DMS79 (cell line): ENCODE results near the gene CDC42BPG.
A peak's percentile ranks its signal among the peaks of the same experiment; 100 is the strongest.

ENCODE experiments used
- DNase-seq: peaks from one replicate; lab custom pipeline; 2025; lab: John Stamatoyannopoulos, UW

CDC42BPG gene

GRCh38 chr11:64804346-64805210 is 39.9 kb downstream of the CDC42BPG start:
- no peak for DNase-seq

GRCh38 chr11:64803846-64804345 is 40.6 kb downstream of the CDC42BPG start:
- DNase-seq, result no peak

GRCh38 chr11:64803158-64803845 is 41.2 kb downstream of the CDC42BPG start, which contains the start of gene MAP4K2:
MAP4K2 (minus strand) TSS chr11:64803214; CDS start chr11:64803149, 65 bp downstream.
- peak; percentile 70 for DNase-seq

- DNase-seq, result no peak
Measured at GRCh38 chr11:64802370-64803157, 41.9 kb downstream of the CDC42BPG start.

GRCh38 chr11:64801561-64802369 is 42.7 kb downstream of the CDC42BPG start:
- no peak for DNase-seq

GRCh38 chr11:64801158-64801464 is 43.3 kb downstream of the CDC42BPG start:
- no peak for DNase-seq

- no peak for DNase-seq
Measured at GRCh38 chr11:64800303-64801157, 43.9 kb downstream of the CDC42BPG start.

- no peak for DNase-seq
Measured at GRCh38 chr11:64799623-64800302, 44.7 kb downstream of the CDC42BPG start.

- no peak for DNase-seq
Measured at GRCh38 chr11:64799256-64799622, 45.2 kb downstream of the CDC42BPG start.

GRCh38 chr11:64796757-64797541 is 47.5 kb downstream of the CDC42BPG start:
- no peak for DNase-seq

GRCh38 chr11:64796047-64796756 is 48.3 kb downstream of the CDC42BPG start:
- no peak for DNase-seq

- DNase-seq, result no peak
Measured at GRCh38 chr11:64794526-64794925, 49.9 kb downstream of the CDC42BPG start.

- DNase-seq, result no peak
Measured at GRCh38 chr11:64793271-64794160, 50.9 kb downstream of the CDC42BPG start.

GRCh38 chr11:64792482-64792881 is 52.0 kb downstream of the CDC42BPG start:
- no peak for DNase-seq

- DNase-seq, result no peak
Measured at GRCh38 chr11:64791781-64792291, 52.6 kb downstream of the CDC42BPG start.

- no peak for DNase-seq
Measured at GRCh38 chr11:64790205-64791095, 54.0 kb downstream of the CDC42BPG start.
